GM12878 (cell line): ENCODE measurements around the gene PEX11A. TPM values are rescaled to one million over a fixed set of nuclear protein-coding genes. Genes with fewer than 3 reads are reported as not detected.

ENCODE experiments used
- BRCA1 ChIP-seq: IDR thresholded peaks from 2 replicates; pipeline ENCODE4 v1.6.1; 2011; ENCODE audit warnings: low read depth, low read length, improper control_type of control experiment
- CHD1 ChIP-seq: IDR thresholded peaks from 2 replicates; pipeline ENCODE4 v1.6.1; 2012; ENCODE audit warnings: low read depth, low read length, improper control_type of control experiment
- CREM ChIP-seq: IDR thresholded peaks from 2 replicates; pipeline ENCODE4 v1.6.1; 2014; ENCODE audit warnings: antibody characterized with exemption, low read depth
- DPF2 ChIP-seq: fragments of 450-650 bp; IDR thresholded peaks from 2 replicates; pipeline ENCODE4 v1.6.1; 2017; ENCODE audit warnings: mild to moderate bottlenecking
- SMC3 ChIP-seq: IDR thresholded peaks from 2 replicates; pipeline ENCODE4 v1.6.1; 2011; ENCODE audit warnings: low read length, improper control_type of control experiment, borderline replicate concordance
- STAT3 ChIP-seq: IDR thresholded peaks from 2 replicates; pipeline ENCODE4 v1.6.1; 2011; ENCODE audit warnings: low read depth, low read length, improper control_type of control experiment
- SUZ12 ChIP-seq: fragments of 200-600 bp; sonication (generic); IDR thresholded peaks from one replicate; pipeline ENCODE4 v1.6.1; 2018; ENCODE audit warnings: antibody characterized with exemption, mild to moderate bottlenecking; ENCODE audit not compliant: unreplicated experiment
- YY1 ChIP-seq: IDR thresholded peaks from 2 replicates; pipeline ENCODE4 v1.6.1; 2011; ENCODE audit warnings: low read depth, mild to moderate bottlenecking, low read length
- polyA plus RNA-seq, 11 experiments: library from polyadenylated mRNA; depleted of rRNA in 4 of 11; unstranded in 6 of 11; stranded (reverse) in 5 of 11; fragments of >200 nt; fragmentation: Nextera tagmentation in 4 of 11; fragmentation: Illumina TruSeq in 1 of 11; extraction: Ambion mirVana in 4 of 11; extraction: Trizol in 1 of 11; gene quantifications; 1 replicate in 1 of 11; 2 replicates in 10 of 11; pipeline versions ENCODE4 v1.2.1 to v1.2.3, GENCODE V29; 2011 to 2016; ENCODE audit warnings: inconsistent platforms in 2 of 11, missing spikeins in 2 of 11, low read depth in 1 of 11
- total RNA-seq, 4 experiments: library from RNA; depleted of rRNA in 3 of 4; stranded (reverse); fragments of >200 nt in 3 of 4; fragmentation: Illumina TruSeq in 1 of 4; extraction: Trizol in 1 of 4; gene quantifications; 2 replicates each; pipeline versions ENCODE4 v1.2.1 to v1.2.3, GENCODE V29; 2013 to 2021
- TF ChIP-seq, protein P1 (sequence below): IDR thresholded peaks from 2 replicates; pipeline ENCODE4 v1.6.1; 2012; ENCODE audit warnings: improper control_type of control experiment, low read depth, low read length; ENCODE audit not compliant: insufficient replicate concordance
- TF ChIP-seq, protein P2 (sequence below): fragments of 450-650 bp; IDR thresholded peaks from 2 replicates; pipeline ENCODE4 v1.6.1; 2017; ENCODE audit warnings: mild to moderate bottlenecking, low read depth, inconsistent platforms; ENCODE audit not compliant: poor library complexity, severe bottlenecking
- TF ChIP-seq, protein P3 (sequence below): fragments of 450-650 bp; IDR thresholded peaks from 2 replicates; pipeline ENCODE4 v1.6.1; 2017; ENCODE audit warnings: mild to moderate bottlenecking, moderate library complexity

The PEX11A gene
- total and polyA plus RNA-seq, 10 of the 15 experiments (the other 5 are each of a cell fraction or from before 2014, with no cell fraction given) = 1.4 to 2.8 (median 2.0) TPM

DNA sequence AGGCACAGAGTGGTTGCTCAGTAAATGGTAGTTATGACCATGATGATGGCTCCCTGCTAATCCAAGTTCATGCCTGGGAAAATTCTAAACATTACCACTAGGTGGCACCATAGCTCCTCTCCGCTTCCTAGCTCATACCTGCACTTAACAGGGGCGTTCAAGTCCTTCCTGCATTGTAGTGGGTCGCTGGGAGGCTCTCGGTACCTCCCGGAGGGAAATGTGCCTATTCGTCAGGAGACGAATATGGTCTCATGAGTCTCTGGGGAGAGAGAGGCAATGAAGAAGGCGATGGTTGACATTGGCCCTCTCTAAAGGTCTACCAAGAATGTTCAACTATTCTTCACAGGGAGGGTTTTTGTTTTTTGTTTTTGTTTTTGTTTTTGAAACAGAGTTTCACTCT is 49.6 kb upstream of the PEX11A start (continued):
- TF ChIP-seq, protein P1, sequence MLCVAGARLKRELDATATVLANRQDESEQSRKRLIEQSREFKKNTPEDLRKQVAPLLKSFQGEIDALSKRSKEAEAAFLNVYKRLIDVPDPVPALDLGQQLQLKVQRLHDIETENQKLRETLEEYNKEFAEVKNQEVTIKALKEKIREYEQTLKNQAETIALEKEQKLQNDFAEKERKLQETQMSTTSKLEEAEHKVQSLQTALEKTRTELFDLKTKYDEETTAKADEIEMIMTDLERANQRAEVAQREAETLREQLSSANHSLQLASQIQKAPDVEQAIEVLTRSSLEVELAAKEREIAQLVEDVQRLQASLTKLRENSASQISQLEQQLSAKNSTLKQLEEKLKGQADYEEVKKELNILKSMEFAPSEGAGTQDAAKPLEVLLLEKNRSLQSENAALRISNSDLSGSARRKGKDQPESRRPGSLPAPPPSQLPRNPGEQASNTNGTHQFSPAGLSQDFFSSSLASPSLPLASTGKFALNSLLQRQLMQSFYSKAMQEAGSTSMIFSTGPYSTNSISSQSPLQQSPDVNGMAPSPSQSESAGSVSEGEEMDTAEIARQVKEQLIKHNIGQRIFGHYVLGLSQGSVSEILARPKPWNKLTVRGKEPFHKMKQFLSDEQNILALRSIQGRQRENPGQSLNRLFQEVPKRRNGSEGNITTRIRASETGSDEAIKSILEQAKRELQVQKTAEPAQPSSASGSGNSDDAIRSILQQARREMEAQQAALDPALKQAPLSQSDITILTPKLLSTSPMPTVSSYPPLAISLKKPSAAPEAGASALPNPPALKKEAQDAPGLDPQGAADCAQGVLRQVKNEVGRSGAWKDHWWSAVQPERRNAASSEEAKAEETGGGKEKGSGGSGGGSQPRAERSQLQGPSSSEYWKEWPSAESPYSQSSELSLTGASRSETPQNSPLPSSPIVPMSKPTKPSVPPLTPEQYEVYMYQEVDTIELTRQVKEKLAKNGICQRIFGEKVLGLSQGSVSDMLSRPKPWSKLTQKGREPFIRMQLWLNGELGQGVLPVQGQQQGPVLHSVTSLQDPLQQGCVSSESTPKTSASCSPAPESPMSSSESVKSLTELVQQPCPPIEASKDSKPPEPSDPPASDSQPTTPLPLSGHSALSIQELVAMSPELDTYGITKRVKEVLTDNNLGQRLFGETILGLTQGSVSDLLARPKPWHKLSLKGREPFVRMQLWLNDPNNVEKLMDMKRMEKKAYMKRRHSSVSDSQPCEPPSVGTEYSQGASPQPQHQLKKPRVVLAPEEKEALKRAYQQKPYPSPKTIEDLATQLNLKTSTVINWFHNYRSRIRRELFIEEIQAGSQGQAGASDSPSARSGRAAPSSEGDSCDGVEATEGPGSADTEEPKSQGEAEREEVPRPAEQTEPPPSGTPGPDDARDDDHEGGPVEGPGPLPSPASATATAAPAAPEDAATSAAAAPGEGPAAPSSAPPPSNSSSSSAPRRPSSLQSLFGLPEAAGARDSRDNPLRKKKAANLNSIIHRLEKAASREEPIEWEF = no peak
- TF ChIP-seq SUZ12 (no peak), YY1 (peak; percentile 71), DPF2 (no peak), BRCA1 (no peak), CREM (no peak), STAT3 (no peak), CHD1 (no peak), SMC3 (peak; percentile 68)
- TF ChIP-seq, protein P2, sequence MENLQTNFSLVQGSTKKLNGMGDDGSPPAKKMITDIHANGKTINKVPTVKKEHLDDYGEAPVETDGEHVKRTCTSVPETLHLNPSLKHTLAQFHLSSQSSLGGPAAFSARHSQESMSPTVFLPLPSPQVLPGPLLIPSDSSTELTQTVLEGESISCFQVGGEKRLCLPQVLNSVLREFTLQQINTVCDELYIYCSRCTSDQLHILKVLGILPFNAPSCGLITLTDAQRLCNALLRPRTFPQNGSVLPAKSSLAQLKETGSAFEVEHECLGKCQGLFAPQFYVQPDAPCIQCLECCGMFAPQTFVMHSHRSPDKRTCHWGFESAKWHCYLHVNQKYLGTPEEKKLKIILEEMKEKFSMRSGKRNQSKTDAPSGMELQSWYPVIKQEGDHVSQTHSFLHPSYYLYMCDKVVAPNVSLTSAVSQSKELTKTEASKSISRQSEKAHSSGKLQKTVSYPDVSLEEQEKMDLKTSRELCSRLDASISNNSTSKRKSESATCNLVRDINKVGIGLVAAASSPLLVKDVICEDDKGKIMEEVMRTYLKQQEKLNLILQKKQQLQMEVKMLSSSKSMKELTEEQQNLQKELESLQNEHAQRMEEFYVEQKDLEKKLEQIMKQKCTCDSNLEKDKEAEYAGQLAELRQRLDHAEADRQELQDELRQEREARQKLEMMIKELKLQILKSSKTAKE = no peak
- TF ChIP-seq, protein P3, sequence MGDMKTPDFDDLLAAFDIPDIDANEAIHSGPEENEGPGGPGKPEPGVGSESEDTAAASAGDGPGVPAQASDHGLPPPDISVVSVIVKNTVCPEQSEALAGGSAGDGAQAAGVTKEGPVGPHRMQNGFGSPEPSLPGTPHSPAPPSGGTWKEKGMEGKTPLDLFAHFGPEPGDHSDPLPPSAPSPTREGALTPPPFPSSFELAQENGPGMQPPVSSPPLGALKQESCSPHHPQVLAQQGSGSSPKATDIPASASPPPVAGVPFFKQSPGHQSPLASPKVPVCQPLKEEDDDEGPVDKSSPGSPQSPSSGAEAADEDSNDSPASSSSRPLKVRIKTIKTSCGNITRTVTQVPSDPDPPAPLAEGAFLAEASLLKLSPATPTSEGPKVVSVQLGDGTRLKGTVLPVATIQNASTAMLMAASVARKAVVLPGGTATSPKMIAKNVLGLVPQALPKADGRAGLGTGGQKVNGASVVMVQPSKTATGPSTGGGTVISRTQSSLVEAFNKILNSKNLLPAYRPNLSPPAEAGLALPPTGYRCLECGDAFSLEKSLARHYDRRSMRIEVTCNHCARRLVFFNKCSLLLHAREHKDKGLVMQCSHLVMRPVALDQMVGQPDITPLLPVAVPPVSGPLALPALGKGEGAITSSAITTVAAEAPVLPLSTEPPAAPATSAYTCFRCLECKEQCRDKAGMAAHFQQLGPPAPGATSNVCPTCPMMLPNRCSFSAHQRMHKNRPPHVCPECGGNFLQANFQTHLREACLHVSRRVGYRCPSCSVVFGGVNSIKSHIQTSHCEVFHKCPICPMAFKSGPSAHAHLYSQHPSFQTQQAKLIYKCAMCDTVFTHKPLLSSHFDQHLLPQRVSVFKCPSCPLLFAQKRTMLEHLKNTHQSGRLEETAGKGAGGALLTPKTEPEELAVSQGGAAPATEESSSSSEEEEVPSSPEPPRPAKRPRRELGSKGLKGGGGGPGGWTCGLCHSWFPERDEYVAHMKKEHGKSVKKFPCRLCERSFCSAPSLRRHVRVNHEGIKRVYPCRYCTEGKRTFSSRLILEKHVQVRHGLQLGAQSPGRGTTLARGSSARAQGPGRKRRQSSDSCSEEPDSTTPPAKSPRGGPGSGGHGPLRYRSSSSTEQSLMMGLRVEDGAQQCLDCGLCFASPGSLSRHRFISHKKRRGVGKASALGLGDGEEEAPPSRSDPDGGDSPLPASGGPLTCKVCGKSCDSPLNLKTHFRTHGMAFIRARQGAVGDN = no peak
- TF ChIP-seq, all 136 proteins: peak for 4
